T-helper 2 cell treated with Interferon-gamma antibody and Interleukin-4, amounts not matched to agents 100 ng/mL and 5 ng/mL, for 36 hours (primary cell): ENCODE results near the gene SPATA20. TPM values are rescaled to one million over a fixed set of nuclear protein-coding genes. Genes with fewer than 3 reads are reported as not detected.

Source experiments
- intact Hi-C: fragments of 100-400 bp; cut with micrococcal nuclease; formaldehyde crosslinking; loops from one replicate; pipeline ENCODE4 v1.15.1; 2023
- total RNA-seq: library from RNA; stranded (reverse); gene quantifications from 2 replicates; pipeline ENCODE4 v1.2.3, GENCODE V29; 2022

SPATA20 gene
- total RNA-seq, 1 donor from 2014 or later = 13.5 TPM

DNA sequence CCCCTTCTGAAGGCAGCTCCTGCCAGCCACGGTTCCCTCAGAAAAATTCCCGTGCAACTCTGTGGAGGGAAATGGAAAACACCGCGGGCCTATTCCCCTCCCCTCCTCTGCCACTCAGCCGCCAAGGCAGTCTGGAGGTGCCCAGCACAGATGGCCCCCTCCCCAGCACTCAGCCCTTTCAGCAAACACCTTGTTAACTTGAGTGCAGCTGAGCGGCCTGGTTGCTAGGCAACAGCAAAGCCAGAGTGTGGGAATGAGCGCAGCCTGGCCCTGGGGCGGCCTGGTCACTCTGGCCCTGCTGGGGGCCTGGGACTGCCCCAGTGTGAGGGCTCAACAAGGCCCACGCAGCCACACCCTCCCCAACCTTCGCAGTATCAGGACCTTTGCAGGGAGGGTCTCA, 46.3 kb downstream of the SPATA20 start:
- intact Hi-C loops = no loop called here

DNA sequence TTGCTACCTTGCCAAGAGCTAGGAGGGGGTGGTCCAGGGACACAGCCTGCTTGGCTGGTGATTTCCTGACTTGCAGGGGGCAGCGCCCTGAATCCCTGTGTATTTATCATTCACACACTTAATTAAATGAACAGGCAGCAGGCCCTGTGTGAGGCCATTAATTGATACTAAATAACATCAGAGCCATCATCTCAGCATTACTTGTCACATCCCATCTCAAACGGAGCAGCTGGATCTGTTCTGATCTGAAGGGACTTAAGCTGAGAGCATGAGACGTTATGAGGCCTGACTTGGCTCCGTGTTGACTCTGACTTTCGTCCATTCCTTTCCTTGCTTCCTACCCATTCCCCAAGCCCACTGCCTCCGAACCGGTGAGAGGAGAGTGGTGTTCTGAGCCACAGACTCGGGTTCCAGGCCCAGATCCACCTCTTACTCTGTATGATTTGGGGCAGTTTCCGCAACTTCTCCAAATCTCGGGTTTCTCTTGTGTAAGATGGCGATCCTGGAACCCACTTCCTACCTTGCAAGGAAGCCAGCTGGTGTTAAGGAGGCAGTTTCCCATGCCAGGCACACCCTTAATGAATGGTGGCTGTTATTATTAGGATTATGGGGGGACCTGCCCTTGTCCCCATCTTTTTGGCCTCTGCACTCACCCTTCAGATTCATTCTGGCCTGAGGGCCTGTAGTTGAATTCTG, 47.3 kb downstream of the SPATA20 start:
- intact Hi-C loops = no loop called here

- intact Hi-C loops = no loop called here
These were observed 47.9 kb downstream of the SPATA20 start for GRCh38 chr17:50594892-50595291.

DNA sequence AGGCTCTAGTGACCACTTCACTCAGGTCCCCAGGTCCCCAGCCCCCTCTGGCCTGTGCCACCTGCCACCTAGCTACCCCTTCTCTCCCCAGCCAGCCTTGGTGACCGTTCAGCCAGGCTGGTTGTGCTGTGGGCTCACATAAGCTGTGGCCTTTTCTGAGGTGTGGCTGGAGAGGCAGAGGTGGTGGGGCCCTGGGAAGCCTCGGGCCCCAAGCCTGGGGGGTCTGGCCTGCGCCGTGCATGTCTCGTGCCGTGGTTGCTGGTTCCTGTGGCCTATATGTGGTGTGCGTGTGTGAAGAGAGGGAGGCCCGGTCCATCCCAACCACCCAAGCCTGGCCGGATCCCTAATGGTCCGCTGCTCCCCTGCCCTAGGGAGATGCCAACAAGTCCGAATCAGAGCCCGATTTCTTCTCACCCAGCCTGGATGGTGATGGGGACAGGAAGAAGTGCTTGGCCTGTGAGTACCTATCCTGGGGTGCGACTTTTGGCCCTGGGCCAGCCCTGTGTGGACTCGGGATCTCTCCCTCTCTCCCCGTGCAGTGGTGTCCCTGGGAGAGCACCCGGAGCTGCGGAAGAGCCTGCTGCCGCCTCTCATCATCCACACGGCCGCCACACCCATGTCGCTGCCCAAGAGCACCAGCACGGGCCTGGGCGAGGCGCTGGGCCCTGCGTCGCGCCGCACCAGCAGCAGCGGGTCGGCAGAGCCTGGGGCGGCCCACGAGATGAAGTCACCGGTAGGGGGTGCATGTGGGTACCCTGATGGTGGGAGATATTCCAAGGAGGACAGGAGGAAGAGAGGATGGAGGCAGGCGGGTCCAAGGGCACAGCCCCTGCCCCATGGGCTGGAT, 49.4 kb downstream of the SPATA20 start:
- intact Hi-C loops = no loop called here

DNA sequence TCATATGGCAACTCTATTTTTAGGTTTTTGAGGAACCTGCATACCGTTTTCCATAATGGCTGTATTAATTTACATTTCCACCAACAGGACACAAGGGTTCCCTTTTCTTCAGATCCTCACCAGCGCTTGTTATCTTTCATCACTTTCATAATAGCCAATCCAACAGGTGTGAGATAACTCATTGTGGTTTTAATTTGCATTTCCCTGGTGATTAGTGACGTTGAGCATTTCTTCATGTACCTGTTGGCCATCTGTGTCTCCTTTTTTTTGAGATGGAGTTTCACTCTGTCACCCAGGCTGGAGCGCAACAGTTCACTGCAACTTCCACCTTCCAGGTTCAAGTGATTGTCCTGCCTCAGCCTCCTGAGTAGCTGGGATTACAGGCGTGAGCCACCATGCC, 51.5 kb downstream of the SPATA20 start:
- intact Hi-C loops = no loop called here

DNA sequence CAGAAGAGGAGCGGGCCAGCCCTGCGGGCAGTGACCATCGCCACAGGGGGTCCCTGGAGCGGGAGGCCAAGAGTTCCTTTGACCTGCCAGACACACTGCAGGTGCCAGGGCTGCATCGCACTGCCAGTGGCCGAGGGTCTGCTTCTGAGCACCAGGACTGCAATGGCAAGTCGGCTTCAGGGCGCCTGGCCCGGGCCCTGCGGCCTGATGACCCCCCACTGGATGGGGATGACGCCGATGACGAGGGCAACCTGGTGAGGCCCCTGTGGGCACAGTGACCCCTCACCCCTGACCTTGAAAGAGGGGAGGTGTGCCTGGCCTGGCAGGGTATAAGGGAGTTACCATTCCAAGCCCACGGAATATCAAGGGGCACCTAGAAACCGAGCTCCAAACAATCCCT, 52.6 kb downstream of the SPATA20 start:
- intact Hi-C loops = no loop called here

DNA sequence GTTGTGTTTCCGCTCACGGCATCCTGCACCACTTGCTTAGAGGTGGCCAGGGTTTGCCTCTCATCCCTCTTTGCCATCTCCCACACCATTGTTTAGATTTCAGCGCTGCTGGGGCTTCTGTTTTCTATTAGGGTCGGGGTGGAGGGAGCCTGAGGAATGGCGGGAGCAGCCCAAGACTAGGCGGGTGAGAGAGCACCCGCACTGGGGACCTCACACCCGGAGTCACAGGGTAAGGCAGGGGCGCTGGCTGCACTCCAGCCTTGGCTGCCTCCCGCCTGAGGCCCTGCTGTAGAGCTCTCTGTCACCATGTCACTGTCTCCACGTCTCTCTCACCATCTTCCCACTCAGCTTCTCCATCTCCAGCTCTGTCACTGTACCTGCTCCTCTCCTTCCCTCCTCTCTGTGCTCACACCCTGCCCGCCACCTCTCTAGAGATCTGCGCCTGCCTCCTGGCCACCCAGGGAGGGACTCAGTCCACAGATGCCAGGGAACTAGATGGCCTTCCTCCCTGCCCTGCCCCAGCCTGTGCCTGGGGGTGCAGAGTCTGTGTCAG, 54.9 kb downstream of the SPATA20 start:
- intact Hi-C loops = no loop called here

- intact Hi-C loops = no loop called here
These were observed 55.9 kb downstream of the SPATA20 start for GRCh38 chr17:50602836-50603235.

DNA sequence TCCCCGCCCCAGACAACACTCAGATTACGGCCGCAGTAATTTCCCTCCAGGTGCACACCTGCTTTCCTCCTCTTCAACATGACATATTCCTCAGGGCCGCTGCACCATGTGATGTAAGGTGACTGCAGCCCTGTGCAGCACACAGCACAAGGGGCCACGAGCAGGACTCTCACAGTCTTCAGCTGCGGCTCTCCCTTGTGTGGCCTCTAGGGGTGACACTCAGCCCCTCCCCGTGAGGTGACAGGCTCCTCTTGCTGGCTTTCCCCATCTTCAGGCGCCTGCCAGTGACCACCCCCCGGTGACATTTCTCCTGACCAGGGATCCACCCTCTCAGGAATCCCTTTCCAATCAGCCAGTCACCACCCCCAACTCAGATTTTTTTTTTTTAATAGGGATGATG, 56.4 kb downstream of the SPATA20 start:
- intact Hi-C loops = no loop called here

DNA sequence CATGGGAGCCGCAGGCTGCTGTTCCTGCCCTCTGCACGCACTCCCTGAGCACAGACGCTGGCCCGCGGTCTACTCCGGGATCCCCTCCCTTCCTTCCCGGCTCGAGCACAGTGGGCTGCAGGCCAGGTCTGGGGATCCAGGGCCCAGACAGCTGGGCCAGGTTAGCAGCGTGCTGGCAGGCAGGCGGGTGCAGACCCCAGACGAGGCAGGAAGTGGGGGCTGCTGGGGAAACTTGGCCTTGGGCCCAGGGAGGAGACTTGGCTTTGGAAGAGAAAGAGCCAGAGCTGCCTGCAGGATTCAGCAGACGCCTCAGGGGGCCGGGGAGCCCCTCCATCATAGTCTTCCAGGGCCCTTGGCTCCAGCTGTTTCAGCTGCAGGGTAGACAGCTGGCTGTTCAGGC, 57.5 kb downstream of the SPATA20 start:
- intact Hi-C loops = no loop called here

DNA sequence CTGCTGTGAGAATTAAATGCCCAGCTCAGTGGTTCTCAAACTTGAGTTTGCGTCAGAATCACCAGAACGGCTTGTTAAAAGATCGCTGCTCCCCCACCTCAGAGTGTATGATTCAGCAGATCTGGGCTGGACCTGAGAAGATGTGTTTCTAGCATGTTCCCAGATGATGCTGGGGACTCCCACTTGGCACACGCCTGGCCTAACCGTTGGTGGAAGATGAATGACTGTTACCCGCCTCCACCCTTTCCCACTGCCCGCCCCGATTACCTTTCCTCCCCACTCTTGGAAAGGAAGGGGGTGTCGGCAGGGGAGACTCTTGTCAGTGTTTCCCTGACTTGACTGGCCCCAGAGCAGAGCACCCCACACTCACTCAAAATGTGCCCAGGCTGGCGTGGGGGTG, 58.5 kb downstream of the SPATA20 start:
- intact Hi-C loops = no loop called here

Other genes with a start within 250 kb of the SPATA20 start
- gene XYLT2, start 201.0 kb upstream of the SPATA20 start, total RNA-seq = 34.3 and 35.9 TPM in 2 replicates
- gene MRPL27, start 174.0 kb upstream of the SPATA20 start, total RNA-seq = 75.6 and 81.1 TPM in 2 replicates
- gene EME1, start 173.9 kb upstream of the SPATA20 start, total RNA-seq = 16.2 and 23.2 TPM in 2 replicates
- 92.8 and 94.4 TPM in 2 replicates for gene LRRC59, start 149.7 kb upstream of the SPATA20 start, total RNA-seq
- gene ACSF2, start 121.0 kb upstream of the SPATA20 start, total RNA-seq = 27.3 and 29.5 TPM in 2 replicates
- not detected in 2 replicates for gene CHAD, start 78.3 kb upstream of the SPATA20 start, total RNA-seq
- 31.6 and 32.3 TPM in 2 replicates for gene RSAD1, start 68.3 kb upstream of the SPATA20 start, total RNA-seq
- gene MYCBPAP, start 38.7 kb upstream of the SPATA20 start, total RNA-seq = 6.4 and 6.8 TPM in 2 replicates
- not detected in 2 replicates for gene EPN3, start 14.4 kb upstream of the SPATA20 start, total RNA-seq
- 0.02 TPM in 1 of 2 replicates, not detected in the other for gene CACNA1G, start 13.5 kb downstream of the SPATA20 start, total RNA-seq
- gene ABCC3, start 87.7 kb downstream of the SPATA20 start, total RNA-seq = not detected in 2 replicates
- 35.9 and 38.4 TPM in 2 replicates for gene ANKRD40, start 160.7 kb downstream of the SPATA20 start, total RNA-seq
- gene LUC7L3, start 172.4 kb downstream of the SPATA20 start, total RNA-seq = 110 and 114 TPM in 2 replicates
- gene ANKRD40CL, start 220.3 kb downstream of the SPATA20 start, total RNA-seq = not detected in 2 replicates